HEK293T (cell line): ENCODE measurements around the gene NOL9.

ENCODE experiments used
- CTCF ChIA-PET: fragments of 350-600 bp; formaldehyde crosslinking; extraction: SDS; loops from one replicate; lab custom pipeline; 2021; ENCODE audit warnings: antibody characterized with exemption, inconsistent platforms; lab: Yijun Ruan, JAX
- POLR2A ChIA-PET: fragments of 350-600 bp; formaldehyde crosslinking; extraction: SDS; loops from one replicate; lab custom pipeline; 2020; ENCODE audit warnings: antibody characterized with exemption, inconsistent platforms; lab: Yijun Ruan, JAX
- DNase-seq: peaks from one replicate; pipeline ENCODE4 v3.0.0; 2012; ENCODE audit warnings: mixed read lengths; ENCODE audit errors: extremely low spot score
- ARNT ChIP-seq: fragments of 450-650 bp; IDR thresholded peaks from 2 replicates; pipeline ENCODE4 v1.6.1; 2017; ENCODE audit warnings: mild to moderate bottlenecking
- BHLHE40 ChIP-seq: fragments of 450-650 bp; IDR thresholded peaks from 2 replicates; pipeline ENCODE4 v1.6.1; 2016; ENCODE audit warnings: mild to moderate bottlenecking, moderate library complexity, borderline replicate concordance
- CTBP1 ChIP-seq: fragments of 450-650 bp; IDR thresholded peaks from 2 replicates; pipeline ENCODE4 v1.6.1; 2016; ENCODE audit warnings: borderline replicate concordance
- ELF4 ChIP-seq: fragments of 450-650 bp; IDR thresholded peaks from 2 replicates; pipeline ENCODE4 v1.6.1; 2017; ENCODE audit warnings: antibody characterized with exemption
- FOXA1 ChIP-seq: fragments of 450-650 bp; IDR thresholded peaks from 2 replicates; pipeline ENCODE4 v1.6.1; 2016; ENCODE audit warnings: mild to moderate bottlenecking
- FOXK2 ChIP-seq: fragments of 450-650 bp; IDR thresholded peaks from 2 replicates; pipeline ENCODE4 v1.6.1; 2016; ENCODE audit warnings: mild to moderate bottlenecking
- FOXM1 ChIP-seq: fragments of 450-650 bp; IDR thresholded peaks from 2 replicates; pipeline ENCODE4 v1.6.1; 2017; ENCODE audit warnings: mild to moderate bottlenecking, borderline replicate concordance
- HDGF ChIP-seq: fragments of 450-650 bp; IDR thresholded peaks from 2 replicates; pipeline ENCODE4 v1.6.1; 2017; ENCODE audit warnings: antibody characterized with exemption, borderline replicate concordance
- L3MBTL2 ChIP-seq: fragments of 450-650 bp; conservative IDR thresholded peaks from 2 replicates; pipeline ENCODE4 v1.6.1; 2016; ENCODE audit warnings: mild to moderate bottlenecking
- LEF1 ChIP-seq: fragments of 450-650 bp; IDR thresholded peaks from 2 replicates; pipeline ENCODE4 v1.6.1; 2017; ENCODE audit warnings: mild to moderate bottlenecking, borderline replicate concordance
- NFRKB ChIP-seq: fragments of 450-650 bp; IDR thresholded peaks from 2 replicates; pipeline ENCODE4 v1.6.1; 2016; ENCODE audit warnings: mild to moderate bottlenecking, moderate library complexity
- PKNOX1 ChIP-seq: fragments of 450-650 bp; IDR thresholded peaks from 2 replicates; pipeline ENCODE4 v1.6.1; 2016
- SP1 ChIP-seq: fragments of 450-650 bp; IDR thresholded peaks from 2 replicates; pipeline ENCODE4 v1.6.1; 2017
- SUZ12 ChIP-seq: fragments of 450-650 bp; IDR thresholded peaks from 2 replicates; pipeline ENCODE4 v1.6.1; 2016; ENCODE audit warnings: mild to moderate bottlenecking
- TARDBP ChIP-seq: fragments of 450-650 bp; IDR thresholded peaks from 2 replicates; pipeline ENCODE4 v1.6.1; 2016
- ZNF384 ChIP-seq: fragments of 450-650 bp; IDR thresholded peaks from 2 replicates; pipeline ENCODE4 v1.6.1; 2016

Gene NOL9

DNA sequence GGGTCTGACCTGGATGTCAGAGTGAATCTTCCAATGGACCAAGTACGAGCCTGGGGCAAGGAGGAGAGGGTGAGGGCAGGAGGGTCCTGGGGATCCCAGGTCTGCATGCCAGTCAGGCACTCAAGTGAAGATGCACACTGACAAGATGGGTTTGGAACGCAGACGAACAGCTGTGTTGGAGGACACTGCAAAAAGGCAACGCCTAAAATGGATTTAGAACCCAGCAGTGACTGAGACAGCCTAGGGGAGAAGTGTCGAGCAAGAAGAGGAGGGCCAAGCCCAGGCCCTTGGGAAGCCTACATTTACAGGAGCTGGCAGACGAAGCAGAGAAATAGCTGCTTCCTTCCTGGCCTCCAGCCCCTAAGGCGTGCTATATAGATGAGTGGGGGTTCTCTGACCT lies 25.8 kb downstream of the NOL9 start:
- TF ChIP-seq NFRKB (no peak), SP1 (no peak), PKNOX1 (no peak), ELF4 (no peak), HDGF (no peak), FOXK2 (no peak), L3MBTL2 (no peak), ARNT (no peak), TARDBP (no peak), SUZ12 (no peak), FOXA1 (no peak), LEF1 (no peak)
- CTCF ChIA-PET, result interaction anchor here (0.5 kb wide), 1 partner anchor 18 kb away, joined by 3 read pairs; no protein-coding TSS in a partner anchor
- POLR2A ChIA-PET, result no interaction called here
- DNase-seq, result no peak

DNA sequence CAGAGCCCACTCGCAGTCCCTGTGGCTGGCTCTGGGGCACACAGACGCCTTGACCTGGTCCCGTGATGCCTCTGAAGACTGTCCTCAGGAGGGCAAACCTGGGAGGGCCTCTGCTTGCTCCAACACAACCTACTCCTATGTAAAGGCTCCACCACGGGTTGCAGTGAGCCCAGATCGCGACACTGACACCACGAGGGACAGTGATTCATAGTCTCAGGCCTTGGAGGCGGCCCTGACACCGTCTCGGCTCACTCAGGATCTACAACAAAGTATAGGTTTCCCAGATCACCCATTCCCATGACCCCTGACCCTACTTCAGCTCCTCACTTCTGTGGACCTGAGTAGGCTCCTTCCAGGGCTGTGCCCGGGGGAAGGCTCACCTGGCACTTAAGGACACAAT lies 28.0 kb downstream of the NOL9 start:
- POLR2A ChIA-PET, result no interaction called here
- CTCF ChIA-PET, result interaction anchor here (0.6 kb wide), 2 partner anchors 96 to 681 kb away, joined by 3 to 4 read pairs; no protein-coding TSS in a partner anchor
- TF ChIP-seq CTBP1 (no peak), LEF1 (no peak), NFRKB (no peak), ELF4 (no peak), TARDBP (no peak), SUZ12 (no peak)
- DNase-seq, result no peak

GRCh38 chr1:6523566-6523965 lies 30.7 kb downstream of the NOL9 start:
- ChIA-PET CTCF (interaction anchor here (0.6 to 1.8 kb wide), 8 partner anchors 10 to 123 kb away, joined by 3 to 8 read pairs (median 4); partner anchors contain the start of gene TAS1R1), POLR2A (no interaction called here)
- DNase-seq, result peak; percentile 68
- TF ChIP-seq LEF1 (no peak), ZNF384 (peak; percentile 64; the same call in 1 of the 2 replicates)

DNA sequence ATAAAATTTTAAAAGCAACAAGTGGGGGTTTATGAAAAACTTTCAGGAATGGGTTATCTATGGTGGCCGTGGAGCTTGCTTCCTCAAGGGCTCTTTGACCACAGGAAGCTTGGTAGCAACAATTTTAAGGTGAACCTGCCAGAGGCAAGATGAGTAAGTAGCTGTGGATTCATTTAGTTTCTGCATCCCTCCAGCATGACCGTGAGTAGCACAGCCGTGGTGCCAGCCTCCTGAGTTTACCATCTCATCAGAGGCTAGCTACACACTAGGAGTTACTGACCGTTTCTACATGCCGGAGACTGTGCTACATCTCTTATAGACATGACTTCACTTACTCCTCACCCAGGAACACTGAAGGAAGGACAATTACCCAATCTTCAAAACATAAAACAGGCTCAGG lies 32.8 kb downstream of the NOL9 start:
- TF ChIP-seq SP1 (no peak), ZNF384 (no peak), FOXK2 (no peak), LEF1 (no peak), CTBP1 (no peak), L3MBTL2 (no peak), HDGF (no peak), FOXA1 (no peak), PKNOX1 (no peak), SUZ12 (no peak), NFRKB (no peak), BHLHE40 (no peak), ELF4 (no peak), FOXM1 (no peak), TARDBP (no peak), ARNT (no peak)
- DNase-seq, result no peak
- POLR2A ChIA-PET, result interaction anchor here (0.9 to 1.4 kb wide), 2 partner anchors 30 to 33 kb away, joined by 3 to 6 read pairs; partner anchors contain the start of gene PLEKHG5
- CTCF ChIA-PET, result interaction anchor here (1.4 kb wide), 1 partner anchor 31 kb away, joined by 7 read pairs; no protein-coding TSS in a partner anchor

DNA sequence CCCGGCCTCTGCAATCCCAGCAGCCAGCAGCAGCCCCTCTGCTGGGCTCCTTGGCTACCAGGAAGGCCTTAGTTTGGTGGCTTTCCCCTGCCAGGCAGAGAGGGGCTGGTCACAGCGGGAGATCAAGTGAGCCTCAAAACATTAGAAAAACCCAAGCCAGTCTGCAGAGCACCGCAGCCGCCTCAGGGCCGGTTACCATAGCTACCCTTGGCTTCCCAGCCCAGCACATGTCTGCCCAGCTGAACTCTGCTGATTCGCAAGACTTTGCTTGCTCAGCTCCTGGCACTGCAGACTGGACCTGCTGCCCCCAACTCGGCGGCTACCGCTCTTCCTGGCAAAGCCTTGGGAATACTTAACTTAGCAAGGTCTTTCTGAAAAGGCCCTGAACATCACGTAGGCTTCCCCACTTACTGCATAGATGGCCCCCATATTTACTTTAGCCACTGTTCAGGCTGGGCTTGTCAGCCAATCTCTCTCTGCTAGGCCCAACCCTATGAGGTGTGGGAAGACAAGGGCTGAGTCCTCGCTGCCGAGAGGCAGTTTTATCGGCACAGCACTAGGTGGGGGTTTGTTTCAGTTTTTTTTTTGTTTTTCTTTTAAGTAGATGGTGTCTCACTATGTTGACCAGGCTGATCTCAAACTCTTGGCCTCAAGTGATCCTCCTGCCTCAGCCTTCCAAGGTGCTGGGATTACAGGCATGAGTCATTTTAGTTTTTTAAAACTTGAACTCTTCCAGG lies 34.2 kb downstream of the NOL9 start:
- DNase-seq, result peak; percentile 37
- TF ChIP-seq L3MBTL2, result no peak
- TF ChIP-seq FOXM1, result no peak
- TF ChIP-seq FOXA1, result no peak
- no peak for TF ChIP-seq NFRKB
- TF ChIP-seq PKNOX1, result no peak
- no peak for TF ChIP-seq HDGF
- no peak for TF ChIP-seq SUZ12
- no peak for TF ChIP-seq LEF1
- TF ChIP-seq FOXK2, result no peak
- TF ChIP-seq BHLHE40, result no peak
- TF ChIP-seq CTBP1, result no peak
- no peak for TF ChIP-seq ZNF384
- no peak for TF ChIP-seq ELF4

GRCh38 chr1:6519491-6519934 lies 34.8 kb downstream of the NOL9 start:
- POLR2A ChIA-PET, result interaction anchor here (1.1 kb wide), 1 partner anchor 29 kb away, joined by 3 read pairs; no protein-coding TSS in a partner anchor
- CTCF ChIA-PET, result no interaction called here
- no peak for DNase-seq
- TF ChIP-seq LEF1 (no peak), L3MBTL2 (no peak), SP1 (no peak), FOXA1 (no peak), PKNOX1 (no peak), TARDBP (no peak), HDGF (no peak), CTBP1 (no peak), BHLHE40 (no peak), SUZ12 (no peak), ARNT (no peak), FOXM1 (no peak), NFRKB (no peak), ELF4 (no peak), FOXK2 (no peak), ZNF384 (no peak)

More for the DNA sequence above, 34.2 kb downstream of the NOL9 start:
- CTCF ChIA-PET, result no interaction called here
- POLR2A ChIA-PET, result interaction anchor here (1.1 kb wide), 1 partner anchor 29 kb away, joined by 3 read pairs; no protein-coding TSS in a partner anchor
